Liver (tissue), 3 donors: ENCODE measurements around the gene OTOG.

Experiments used
- ATF3 ChIP-seq: IDR thresholded peaks from 2 replicates; pipeline ENCODE4 v1.6.1; 2016; ENCODE audit warnings: antibody characterized with exemption
- CTCF ChIP-seq: fragments of 150-350 bp; IDR thresholded peaks from 2 replicates; pipeline ENCODE4 v1.5.1; 2017; ENCODE audit warnings: improper control_type of control experiment, low read depth, low read length; ENCODE audit not compliant: missing input control
- EGR1 ChIP-seq, 2 donors: IDR thresholded peaks; 2 replicates each; pipeline ENCODE4 v1.6.1; 2016 to 2018; ENCODE audit warnings: antibody characterized with exemption in 2 of 2, low read depth in 2 of 2
- JUND ChIP-seq, 2 donors: IDR thresholded peaks; 2 replicates each; pipeline ENCODE4 v1.6.1; 2016; ENCODE audit warnings: antibody characterized with exemption in 2 of 2
- RAD21 ChIP-seq, 2 donors: IDR thresholded peaks; 2 replicates each; pipeline ENCODE4 v1.6.1; 2016; ENCODE audit warnings: antibody characterized with exemption in 2 of 2, mild to moderate bottlenecking in 2 of 2
- REST ChIP-seq: IDR thresholded peaks from 2 replicates; pipeline ENCODE4 v1.6.1; 2016; ENCODE audit warnings: antibody characterized with exemption, mild to moderate bottlenecking
- TF ChIP-seq, protein P1 (sequence below): IDR thresholded peaks from 2 replicates; pipeline ENCODE4 v1.6.1; 2016; ENCODE audit warnings: antibody characterized with exemption
- donor health status: healthy.
- donor health status: healthy.

DNA sequence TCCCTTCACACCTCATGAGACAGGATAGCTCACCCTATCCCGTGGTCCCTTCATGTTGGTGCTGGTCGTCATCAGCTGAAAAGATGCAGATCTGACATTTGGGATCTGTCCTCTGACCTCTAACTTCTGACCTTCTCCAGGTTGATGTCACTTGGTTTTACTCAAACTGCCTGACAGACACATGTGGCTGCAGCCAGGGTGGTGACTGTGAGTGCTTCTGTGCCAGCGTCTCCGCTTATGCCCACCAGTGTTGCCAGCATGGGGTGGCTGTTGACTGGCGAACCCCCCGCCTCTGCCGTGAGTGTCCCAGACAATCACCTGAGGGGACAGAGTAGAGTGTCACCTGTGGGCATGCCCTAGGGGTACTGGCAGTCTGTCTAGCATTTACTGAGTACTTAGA, 49.7 kb downstream of the OTOG start:
- TF ChIP-seq CTCF, result no peak
- TF ChIP-seq, protein P1, sequence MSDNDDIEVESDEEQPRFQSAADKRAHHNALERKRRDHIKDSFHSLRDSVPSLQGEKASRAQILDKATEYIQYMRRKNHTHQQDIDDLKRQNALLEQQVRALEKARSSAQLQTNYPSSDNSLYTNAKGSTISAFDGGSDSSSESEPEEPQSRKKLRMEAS, result no peak
- no peak for TF ChIP-seq ATF3
- no peak for TF ChIP-seq RAD21 (IDR thresholded peaks at IDR 0.05)
- no peak for TF ChIP-seq JUND (IDR thresholded peaks at IDR 0.05)
- no peak for TF ChIP-seq EGR1 (IDR thresholded peaks at IDR 0.05; ENCODE audit: low read depth in 2 of 2)
- TF ChIP-seq REST, result no peak
